ENCODE measurements around the gene CLEC9A.

- TF ChIP-seq CTCF (IDR thresholded peaks at IDR 0.05; ENCODE audit: low read depth, low read length, missing input control) (no peak), TAF1 (conservative IDR thresholded peaks at IDR 0.05) (no peak)
These were observed 81.0 kb downstream of the CLEC9A start for GRCh38 chr12:10111451-10111850.
